Fibroblast of lung (primary cell): Measurements from ENCODE around the gene PSMC5.

Experiments
- CTCF ChIP-seq, 2 donors: IDR thresholded peaks in 1 of 2; conservative IDR thresholded peaks in 1 of 2; 1 replicate in 1 of 2; 2 replicates in 1 of 2; pipeline ENCODE4 v1.5.1; 2011 to 2012; ENCODE audit warnings: low read length in 2 of 2, control low read depth in 1 of 2, inconsistent platforms in 1 of 2, low read depth in 1 of 2, mild to moderate bottlenecking in 1 of 2
- EZH2 ChIP-seq: IDR thresholded peaks from 2 replicates; pipeline ENCODE4 v1.5.1; 2012; ENCODE audit warnings: low read length, control low read depth, mild to moderate bottlenecking; ENCODE audit errors: missing control alignments

- no peak for TF ChIP-seq CTCF (conservative IDR thresholded peaks at IDR 0.05 in 1 of 2, IDR thresholded peaks at IDR 0.05 in 1 of 2; ENCODE audit: low read depth in 1 of 2, low read length in 2 of 2)
- no peak for TF ChIP-seq EZH2
Measured at GRCh38 chr17:63821804-63822203, 5.4 kb upstream of the PSMC5 start.
